Fibroblast of peridontal ligament (primary cell): Measurements from ENCODE around the gene CA4.
"Not testable (repeated sequence)": the region's sequence is repeated elsewhere in the genome, so short reads cannot be mapped to it uniquely, and the experiment has no call there.

Experiments used
- DNase-seq: peaks from one replicate; pipeline ENCODE4 v3.0.0-alpha.2; 2010; ENCODE audit errors: extremely low read depth

Gene CA4

DNA sequence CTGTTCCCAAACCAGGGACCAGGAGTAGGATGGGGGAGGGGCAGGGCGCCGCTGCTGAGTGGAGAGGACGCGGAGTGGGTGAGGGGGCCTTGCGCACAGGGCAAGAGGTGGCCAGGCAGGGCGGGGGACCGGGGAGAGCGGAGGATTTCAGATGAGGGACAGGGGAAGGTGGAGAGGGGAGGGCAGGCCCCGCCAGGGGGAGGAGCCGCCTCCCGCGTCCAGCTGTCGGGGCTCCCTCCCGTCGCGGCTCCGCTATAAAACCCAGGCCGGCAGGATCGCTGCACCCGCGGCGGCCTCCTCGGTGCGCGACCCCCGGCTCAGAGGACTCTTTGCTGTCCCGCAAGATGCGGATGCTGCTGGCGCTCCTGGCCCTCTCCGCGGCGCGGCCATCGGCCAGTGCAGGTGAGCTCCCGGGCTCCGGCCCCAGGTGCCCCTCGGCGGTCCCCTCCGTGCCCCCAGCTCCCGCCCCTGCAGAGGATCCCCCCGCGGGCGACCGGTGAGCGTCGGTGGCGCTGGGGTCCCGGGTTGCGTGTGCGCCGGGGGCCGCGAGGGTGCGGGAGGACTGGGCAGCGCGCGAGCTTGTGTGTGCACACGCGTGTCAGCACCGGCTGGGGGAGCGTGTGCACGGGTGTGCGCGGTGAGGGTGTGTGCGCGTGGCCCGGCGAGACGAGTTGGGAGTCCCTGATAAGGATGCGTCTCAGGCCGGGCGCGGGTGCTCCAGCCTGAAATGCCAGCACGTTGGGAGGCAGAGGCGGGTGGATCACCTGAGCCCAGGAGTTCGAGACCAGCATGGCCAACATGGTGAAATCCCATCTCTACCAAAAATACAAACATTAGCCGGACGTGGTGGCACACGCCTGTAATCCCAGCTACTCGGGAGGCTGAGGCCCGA lies at the start of gene CA4:
Gene CA4, plus strand, starts transcription at position 283 of the 892 bp plus-strand sequence. Its CDS starts 62 bp downstream, at position 345.
- DNase-seq, result no peak

DNA sequence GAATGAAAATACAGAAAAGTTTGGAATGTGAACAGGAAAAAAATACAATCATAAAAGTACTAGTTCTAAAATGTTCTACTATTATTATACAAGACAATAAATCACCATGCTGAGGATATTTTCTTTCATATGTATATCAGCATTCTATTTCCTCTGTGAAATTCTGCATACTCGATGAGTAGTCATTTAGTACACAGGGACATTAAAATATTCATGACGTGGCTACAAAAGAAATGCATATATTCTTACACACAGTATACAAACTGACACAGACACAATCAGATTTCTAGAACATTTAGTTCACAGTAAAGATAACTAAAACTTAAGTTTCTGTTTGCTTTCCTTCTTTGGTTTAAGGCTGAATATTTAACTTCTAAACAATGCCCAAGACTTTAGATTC lies 49.2 kb upstream of the CA4 start:
- DNase-seq, result not testable (repeated sequence)

DNA sequence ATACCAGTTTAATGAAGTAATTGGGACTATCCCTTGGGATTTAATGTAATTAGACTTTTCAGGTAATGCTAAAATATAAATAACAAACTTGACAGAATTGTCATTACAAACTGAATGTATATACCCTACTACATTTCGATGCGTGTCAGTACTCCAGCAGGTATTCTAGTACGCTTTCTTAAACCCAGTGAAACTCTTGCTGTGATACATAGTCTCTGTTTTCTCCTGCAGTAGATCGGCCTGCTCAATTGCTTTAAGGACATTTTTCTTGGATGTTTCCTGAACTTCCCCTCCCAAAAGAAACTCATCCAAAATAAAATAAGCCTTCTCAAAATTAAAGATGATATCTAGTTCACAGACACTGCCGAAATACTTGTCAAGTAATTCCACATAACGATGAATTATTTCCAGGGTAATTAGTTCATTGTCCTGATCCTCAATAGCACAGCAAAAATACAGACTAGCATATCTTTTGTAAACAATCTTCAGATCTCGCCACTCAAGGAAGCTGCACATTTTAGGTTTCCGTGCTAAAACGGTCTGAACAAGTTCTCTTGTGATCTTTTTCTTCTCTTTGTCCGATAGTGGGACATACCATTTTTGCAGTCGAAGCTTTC lies 47.6 kb upstream of the CA4 start:
- DNase-seq, result not testable (repeated sequence)

DNA sequence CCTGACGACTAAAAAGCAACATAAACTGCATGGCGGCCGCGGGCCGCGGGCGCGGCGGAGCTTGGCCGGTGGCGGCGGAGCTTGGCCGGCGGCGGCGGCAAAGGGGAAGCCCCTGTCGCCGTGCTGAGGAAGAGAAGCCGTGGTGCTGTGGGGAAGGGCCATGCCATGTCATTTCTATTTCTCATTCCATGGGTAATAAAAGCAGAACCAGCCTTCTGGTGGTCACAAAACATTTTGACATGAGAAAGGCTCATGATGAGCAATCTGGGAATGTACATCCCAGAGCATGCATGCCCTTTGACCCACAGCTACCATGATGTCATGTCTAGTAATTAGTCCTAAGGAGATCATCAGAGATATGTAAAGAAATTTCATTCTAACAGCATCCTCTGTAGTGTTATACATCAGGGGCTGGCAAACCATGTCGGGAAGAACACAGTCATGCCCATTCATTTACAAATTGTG lies 47.1 kb upstream of the CA4 start:
- peak; percentile 35 for DNase-seq

DNA sequence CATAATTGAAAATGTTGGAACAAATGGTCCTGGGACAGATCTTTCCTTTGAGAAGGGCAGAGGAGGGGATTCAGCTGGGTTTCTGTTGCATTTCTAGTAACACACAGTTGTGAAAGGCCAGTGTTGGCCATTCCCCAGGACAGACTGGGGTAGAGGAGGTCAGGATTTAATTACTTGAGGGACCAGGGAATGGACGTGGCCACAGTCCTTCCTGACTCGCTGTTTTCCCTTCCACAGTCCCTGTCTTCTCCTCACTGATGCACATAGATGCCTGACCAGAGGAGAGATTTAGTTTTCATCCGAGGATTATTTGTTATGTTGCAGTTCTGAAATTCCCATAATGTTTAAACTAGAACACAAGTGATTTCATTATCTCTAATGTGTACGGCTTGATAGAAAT lies 45.8 kb upstream of the CA4 start:
- no peak for DNase-seq

DNA sequence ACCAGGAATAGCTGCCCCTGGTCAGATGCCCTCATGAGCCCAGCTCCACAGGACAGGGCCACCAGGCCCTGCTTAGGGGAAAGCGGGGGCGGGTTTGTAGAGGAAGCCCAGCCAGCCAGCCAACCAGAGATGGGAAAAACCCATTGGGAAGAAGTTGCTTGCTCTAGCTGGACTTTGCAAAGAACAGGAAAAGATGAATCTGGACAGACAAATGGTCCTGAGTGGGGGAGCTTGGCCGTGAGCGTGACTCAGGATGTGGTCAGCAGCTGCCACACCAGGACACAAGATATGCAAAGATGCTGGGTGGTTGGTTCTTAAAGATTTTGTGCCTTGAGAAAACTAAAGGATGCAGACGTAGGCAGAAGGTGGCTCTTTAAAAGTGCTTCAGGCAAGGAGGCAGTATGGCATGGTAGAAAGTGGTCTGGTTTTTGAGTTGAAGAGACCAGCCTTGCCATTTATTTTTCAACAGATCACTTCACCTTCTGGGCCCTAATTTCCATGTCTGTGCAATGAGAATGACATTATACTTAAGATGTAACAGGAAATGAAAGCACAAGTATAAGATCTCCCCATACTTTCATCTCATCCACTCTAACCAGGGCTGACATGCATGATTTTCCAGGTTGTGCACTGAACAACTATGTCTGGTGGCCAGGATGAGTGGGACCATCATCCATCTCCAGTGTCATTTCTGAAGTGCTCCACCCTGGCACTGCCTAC lies 43.3 kb upstream of the CA4 start:
- DNase-seq, result peak; percentile 27

DNA sequence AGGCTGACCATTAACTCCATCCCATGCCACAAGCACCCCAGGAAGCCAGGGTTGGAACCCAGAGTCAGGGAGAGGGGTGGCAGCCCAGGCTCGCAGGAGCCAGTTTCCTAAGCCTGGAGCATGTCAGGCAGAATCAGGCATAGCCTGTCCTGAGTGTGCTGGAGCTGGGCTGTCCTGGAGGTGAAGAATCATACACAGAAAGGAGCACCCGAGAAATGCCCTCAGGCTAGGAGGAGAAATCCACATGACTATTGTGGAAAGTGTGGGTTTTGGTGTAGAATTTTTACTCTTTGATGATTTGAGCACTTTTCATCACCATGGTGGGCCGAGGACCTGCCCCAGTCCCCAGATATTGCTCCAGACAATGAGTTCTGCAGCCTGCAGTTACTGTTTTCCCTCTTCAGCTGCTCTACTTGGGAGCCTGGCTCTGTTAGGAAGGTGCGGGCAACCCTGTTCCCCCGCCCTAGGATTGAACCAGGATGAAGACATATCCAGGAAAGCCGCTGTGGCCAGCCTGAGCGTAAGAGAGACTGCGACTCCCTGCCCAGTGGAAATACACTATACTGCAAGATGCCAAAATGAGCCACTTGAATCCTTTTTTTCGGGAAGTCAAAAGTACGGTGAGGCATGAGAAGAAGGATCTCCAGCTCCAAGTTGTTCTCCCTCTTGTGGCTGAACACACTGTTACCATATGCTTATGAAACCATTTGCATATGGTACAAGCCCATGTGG lies 42.1 kb upstream of the CA4 start:
- peak; percentile 55 for DNase-seq

DNA sequence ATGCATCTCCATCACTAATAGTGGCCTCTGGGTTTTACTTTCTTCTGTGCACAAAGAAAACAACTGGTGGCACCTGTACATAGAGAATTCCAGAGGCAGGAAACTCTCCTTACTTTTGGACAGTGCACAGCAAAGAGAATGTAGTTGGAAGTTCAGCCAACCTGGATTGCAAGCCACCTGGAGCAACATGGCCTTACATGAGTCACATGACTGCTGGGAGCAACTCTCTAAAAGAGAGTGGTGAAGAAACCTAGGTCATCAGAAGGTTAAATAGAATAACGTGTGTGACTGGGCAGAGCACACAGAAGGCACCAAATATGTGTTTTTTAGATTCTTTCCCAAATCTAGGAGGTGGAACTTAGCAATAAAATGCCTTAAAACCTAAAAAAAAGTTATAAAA lies 41.5 kb upstream of the CA4 start:
- not testable (repeated sequence) for DNase-seq

DNA sequence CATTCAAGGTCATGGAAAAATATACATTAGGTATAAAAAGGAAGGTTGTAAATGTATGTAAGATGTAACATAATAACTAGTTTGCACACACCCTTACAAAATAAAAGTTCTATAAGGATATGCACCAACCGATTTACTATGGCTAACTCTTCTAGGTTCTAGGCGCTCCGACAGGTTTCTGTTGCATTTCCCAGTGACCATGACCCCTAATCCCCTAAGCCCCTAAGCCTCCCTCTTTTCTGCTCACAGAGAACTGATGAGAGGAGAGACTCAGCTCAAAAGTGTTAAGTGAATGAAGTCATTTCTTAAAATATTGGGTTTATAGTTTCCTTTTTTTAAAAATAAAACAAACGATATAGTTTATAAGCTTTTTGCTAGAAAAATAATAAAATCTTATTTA lies 41.1 kb upstream of the CA4 start:
- no peak for DNase-seq

DNA sequence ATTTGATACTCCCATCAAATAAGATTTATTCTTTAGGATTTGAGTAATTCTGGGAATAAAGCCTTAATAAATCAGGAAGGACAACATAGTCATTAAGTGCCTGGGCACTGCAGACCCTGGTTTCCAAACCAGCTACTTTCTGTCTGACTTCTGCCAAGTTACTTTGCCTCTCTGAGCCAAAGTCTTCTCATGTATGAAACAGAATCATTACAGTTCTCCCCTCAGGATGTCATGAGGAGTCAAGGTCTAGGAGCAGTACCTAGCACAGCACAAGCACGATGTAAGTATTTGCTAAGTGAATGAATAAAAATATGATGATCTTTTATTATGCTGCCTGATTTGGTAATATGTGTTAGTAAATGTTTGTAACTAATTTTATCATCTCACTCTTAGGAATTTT lies 40.6 kb upstream of the CA4 start:
- no peak for DNase-seq

DNA sequence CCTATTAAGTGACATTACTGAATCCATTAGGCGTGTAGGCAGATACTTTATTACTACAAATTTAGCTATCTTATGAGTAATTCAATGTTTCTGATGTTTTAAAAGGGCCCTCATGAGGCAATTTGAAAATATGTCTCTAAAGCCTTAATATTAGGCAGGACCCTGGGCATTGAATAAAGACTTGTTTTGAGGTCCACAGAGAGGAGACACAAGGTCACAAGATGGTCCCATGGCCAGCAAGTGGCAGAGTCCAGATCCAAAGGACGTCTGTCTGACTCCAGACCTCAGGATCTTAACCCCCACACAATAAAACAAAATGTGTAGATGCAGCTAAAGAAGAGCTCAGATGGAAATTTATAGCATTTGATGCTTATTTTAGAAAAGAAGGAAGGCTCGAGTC lies 39.2 kb upstream of the CA4 start:
- no peak for DNase-seq

DNA sequence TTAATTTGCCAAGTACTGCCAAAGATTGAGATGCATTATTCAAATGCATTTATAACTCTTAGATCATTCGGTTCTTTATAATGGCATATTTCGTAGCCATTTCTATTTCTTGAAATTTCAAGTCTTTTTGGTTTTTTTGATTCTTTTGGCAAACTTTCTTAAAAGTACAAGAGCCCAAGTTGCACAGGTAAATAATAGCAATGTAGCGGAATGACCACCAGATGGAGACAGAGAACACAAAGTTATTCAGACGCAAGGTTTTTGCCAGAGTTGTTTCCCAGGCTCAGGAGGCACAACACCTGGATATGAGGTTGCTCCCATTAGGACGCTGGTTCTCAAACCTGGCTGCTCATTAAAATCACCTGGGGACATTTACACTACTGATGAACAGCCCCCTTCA lies 38.1 kb upstream of the CA4 start:
- not testable (repeated sequence) for DNase-seq

DNA sequence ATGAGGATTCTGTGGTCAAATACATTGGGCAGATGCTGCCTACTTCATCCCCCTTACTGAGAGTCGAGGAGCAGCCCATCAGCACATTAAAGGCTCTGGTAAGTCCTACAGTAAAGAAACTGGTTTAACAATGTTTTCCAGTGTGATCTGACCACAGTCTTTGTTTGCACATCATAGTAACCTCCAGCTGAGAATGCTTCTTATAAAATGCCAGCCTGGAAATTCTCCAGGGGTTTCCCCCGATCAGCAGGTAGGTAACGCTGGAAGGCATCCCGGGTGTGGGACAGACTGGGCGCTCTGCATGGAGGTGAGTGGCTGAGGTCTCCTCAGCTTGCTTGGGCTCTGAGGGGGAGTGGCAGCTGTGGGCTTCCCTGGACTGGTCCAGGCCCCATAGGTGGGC lies 34.4 kb upstream of the CA4 start:
- DNase-seq, result not testable (repeated sequence)

DNA sequence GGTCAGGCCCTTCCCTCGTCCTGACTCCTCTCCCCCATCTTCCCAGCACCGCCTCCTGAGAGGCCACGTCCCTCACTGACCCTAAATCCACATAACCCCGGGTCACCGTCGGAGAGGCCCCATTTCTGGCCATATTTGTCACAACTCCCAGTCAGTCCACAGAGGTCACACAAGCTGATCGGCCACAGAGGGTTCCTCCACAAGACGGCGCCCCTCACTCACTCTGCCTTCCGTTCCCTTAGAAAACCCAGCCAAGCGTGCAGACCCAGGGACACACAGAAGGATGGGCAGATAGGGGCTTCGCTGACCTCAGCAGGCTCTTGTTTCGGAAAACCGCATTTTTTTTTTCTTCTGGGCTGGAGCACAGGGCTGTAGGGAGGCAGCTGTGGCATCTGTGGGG lies 33.6 kb upstream of the CA4 start:
- DNase-seq, result not testable (repeated sequence)

DNA sequence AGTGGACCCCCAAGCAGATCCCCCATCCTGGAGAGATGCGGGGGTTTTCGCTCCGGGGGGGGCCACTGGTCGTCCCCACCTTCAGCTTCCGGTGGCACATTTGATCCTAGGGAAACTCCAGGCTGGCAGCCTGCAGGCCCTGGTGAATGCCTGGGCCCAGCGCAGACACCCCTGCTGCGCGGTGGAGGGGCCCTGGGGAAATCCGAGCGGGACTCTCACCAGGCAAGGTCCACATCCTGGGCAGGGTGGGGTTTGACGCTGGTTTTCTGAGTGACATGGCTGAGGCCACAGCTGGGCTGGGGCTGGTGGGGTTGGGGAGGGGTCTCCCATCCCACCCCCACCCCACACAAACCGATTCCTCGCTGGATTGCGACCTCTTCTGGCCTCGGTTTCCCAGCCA lies 30.6 kb upstream of the CA4 start:
- DNase-seq, result not testable (repeated sequence)

DNA sequence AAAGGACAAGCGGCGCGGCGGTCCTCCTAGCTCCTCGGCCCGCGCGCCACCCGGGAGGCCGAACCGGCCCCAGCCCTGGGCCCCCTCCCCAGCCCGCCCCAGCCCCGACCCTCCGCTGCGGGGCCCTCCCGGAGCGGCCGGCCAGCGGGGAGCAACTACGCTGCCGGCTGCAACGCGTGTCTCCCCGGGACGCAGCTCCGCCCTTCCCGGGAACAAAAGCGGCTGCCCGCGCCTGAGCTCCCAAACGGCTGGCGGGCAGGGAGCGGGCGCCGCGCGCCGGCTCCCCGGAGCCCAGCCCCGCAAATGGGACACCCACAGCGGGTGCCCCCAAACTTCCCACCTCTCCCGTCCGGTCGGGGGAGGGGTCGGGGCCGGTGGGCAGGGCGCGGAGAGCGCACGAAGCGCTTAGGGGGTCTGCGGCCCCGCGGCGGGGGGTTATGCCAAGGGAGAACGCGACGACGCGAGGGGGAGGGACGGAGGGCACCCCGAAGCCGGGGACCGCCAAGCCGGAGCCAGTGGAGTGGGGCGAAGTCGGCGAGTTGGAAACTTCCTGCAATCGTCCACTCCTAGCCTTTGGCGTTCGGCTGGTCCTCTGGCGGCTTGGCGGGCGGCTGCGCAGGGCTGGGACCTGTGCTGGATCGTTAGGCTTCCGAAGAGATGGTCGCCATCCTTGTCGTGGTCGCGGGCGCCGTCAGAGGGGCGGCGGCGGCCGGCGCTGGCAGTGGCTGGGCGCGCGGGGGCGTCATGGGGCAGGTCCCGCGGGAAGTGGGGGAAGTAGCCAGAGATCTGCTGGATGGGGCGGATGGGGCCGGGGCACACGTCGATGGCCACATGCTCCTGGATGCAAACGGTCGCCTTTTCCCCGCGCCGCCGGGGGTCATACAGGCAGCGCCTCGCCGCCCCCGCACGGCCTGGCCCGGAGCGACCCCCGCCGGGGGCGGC lies 29.7 kb upstream of the CA4 start:
- DNase-seq, result not testable (repeated sequence)

DNA sequence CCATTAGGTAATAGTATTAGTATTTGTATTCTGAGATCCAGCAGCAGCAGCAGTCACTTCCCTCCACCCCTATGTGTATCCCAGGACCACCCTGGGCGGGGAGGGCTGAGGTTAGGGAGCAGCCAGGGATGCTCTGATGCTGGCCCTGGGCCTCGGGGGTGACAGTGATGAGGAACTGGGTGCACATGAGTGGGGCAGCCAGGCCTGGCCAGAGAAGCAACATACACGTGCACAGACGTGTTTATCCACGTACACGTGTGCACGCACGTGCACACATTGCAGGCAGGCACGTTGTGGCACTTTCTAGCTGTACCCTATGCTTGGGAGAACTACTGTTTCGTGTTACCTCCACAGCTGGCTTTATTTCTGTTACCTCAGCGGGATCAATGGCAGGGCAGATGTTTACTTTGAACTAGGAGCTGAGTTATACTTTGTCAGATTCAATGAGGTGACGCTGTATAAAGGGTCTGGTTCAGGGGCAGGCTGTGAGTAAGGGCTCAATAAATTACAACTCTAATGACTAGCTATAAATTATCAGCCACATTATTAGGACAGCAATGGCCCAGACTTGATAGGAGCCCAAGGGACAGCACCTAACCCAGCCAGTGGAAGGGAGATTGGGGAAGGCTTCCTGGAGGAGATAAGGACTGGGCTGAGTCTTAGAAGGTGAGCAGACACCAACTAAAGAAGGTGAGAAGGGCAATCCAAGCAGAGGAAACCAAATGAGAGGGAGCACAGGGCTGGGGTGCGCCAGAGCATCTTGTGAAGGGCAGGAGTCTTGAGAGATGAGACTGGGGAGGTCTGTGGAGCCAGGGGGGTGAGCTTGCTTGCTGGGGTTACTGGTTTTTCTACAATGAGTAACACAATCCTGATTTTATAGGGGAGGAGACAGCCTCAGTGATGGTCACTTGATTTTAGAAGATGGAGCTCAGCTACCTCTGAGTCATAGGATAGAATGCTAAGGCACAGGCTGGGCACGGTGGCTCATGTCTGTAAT lies 22.4 kb upstream of the CA4 start:
- no peak for DNase-seq

DNA sequence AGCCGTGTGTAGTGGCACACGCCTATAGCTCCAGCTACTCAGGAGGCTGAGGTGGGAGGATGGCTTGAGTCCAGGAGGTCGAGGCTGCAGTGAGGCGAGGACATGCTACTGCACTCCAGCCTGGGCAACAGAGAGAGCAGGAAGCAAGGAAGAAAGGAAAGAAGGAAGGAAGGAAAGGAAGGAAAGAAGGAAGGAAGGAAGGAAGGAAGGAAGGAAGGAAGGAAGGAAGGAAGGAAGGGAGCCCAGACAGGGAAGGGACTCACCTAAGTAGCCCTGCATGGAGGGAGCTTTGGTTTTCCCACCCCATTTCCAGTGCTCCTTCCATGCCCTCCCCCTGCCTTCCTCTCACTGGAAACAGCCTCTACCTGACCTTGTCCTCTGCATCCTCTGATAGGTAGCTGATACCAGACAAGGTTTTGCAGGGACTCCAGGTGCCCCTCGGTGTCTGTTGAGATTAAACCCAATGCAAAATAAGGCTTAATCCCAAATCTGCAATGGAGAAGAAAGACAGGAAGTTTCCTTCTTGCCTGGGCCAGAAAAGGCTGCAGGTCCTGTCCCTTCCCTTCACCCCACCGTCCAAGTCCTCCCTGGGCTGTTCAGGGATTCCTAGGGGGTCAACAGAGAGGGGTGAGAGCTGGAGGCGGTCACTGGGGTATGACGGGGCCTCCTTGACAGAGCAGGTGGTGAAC lies 21.5 kb upstream of the CA4 start:
- DNase-seq, result no peak

DNA sequence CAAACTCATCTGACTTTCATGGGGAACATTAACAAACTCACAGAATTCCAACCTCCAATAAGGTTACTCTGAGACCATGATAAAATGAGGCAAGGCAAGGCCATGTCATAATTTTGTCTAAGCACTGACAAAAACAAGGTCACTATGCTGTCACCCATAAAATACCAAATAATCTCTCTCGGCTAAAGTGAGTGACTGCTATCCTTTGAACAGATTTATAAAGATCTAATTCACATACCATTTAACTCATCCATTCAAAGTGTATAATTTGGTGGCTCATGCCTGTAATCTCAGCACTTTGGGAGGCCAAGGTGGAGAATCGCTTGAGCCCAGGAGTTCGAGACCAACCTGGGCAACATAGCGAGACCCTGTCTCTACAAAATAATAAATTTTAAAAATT lies 20.6 kb upstream of the CA4 start:
- no peak for DNase-seq
